Activated naive CD8-positive, alpha-beta T cell treated with anti-CD3 and anti-CD28 coated beads, Interleukin-2, amount 10 ng/mL, durations not matched to agents 7 days and 5 days (primary cell): Measurements from ENCODE around the gene TOMM34. TPM values are rescaled to one million over a fixed set of nuclear protein-coding genes. Genes with fewer than 3 reads are reported as not detected.

Experiments
- ATAC-seq: fragments of 150-1000 bp; cut with Tn5 transposase; one replicate; pipeline ENCODE4 v1.10.0; 2021; ENCODE audit warnings: low read depth, moderate library complexity
- POLR2A ChIA-PET: fragments of 350-600 bp; sonication (Branson Sonifier 250); formaldehyde crosslinking; loops from one replicate; lab custom pipeline; 2021; ENCODE audit warnings: antibody characterized with exemption; lab: Charles Lee
- DNase-seq: peaks from one replicate; pipeline ENCODE4 v3.0.0; 2021
- H3K27ac Mint-ChIP-seq: one replicate; pipeline ENCODE4 v1.8.0; 2022; ENCODE audit warnings: mild to moderate bottlenecking, mixed read lengths
- H3K27me3 Mint-ChIP-seq: one replicate; pipeline ENCODE4 v1.8.0; 2022; ENCODE audit warnings: mild to moderate bottlenecking, moderate library complexity, mixed read lengths
- H3K36me3 Mint-ChIP-seq: one replicate; pipeline ENCODE4 v1.8.0; 2021; ENCODE audit warnings: mild to moderate bottlenecking, mixed read lengths
- H3K4me1 Mint-ChIP-seq: one replicate; pipeline ENCODE4 v1.8.0; 2021; ENCODE audit warnings: mixed read lengths
- H3K4me3 Mint-ChIP-seq: one replicate; pipeline ENCODE4 v1.8.0; 2022; ENCODE audit warnings: mild to moderate bottlenecking, moderate library complexity, mixed read lengths
- H3K9me3 Mint-ChIP-seq: one replicate; pipeline ENCODE4 v1.8.0; 2021; ENCODE audit warnings: mixed read lengths
- total RNA-seq, 2 experiments: library from RNA; stranded (reverse); gene quantifications; one replicate each; pipeline ENCODE4 v1.2.3, GENCODE V29; 2021

TOMM34 gene
- total RNA-seq, 2 experiments from 2014 or later, result 14.4 to 15.4 TPM

DNA sequence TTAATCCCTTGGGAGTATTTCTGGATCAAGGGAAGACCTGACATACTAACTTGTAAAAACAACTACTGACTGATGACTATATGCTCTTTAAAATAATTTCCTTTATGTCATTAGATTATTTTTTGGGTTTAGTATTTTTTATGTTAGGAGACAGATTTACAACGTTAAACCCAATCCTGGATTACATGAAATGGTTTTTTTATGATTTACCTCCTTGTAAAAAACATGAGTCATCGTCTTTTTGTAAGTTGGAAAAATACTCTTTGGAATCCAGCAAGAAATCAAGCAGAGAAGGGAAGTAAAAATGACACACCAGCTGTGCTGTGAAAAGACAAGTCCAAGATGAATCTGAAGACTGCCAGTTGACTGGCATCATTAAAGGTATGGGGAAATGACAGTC is 12.9 kb upstream of the TOMM34 start:
- ATAC-seq, result no peak
- Mint-ChIP-seq H3K4me3 (no peak overlapping the region), H3K36me3 (peaks cover 60% of the 10 kb centered on the region)

GRCh38 chr20:44970243-44970757 is 10.1 kb upstream of the TOMM34 start:
- peaks cover 43% of the 10 kb centered on the region for H3K36me3 Mint-ChIP-seq
- peaks cover 53% of the 10 kb centered on the region for H3K4me1 Mint-ChIP-seq
- ATAC-seq (no peak), DNase-seq (no peak)
- peak overlapping the region; percentile 88 for H3K27ac Mint-ChIP-seq
- no peaks in the 10 kb centered on the region for H3K9me3 Mint-ChIP-seq
- POLR2A ChIA-PET, result interaction anchor here (0.7 to 2.4 kb wide), 5 partner anchors 8 to 923 kb away, joined by 3 to 14 read pairs (median 5); partner anchors contain the start of genes PABPC1L and TOMM34
- peak overlapping the region; percentile 79 for H3K4me3 Mint-ChIP-seq
- H3K27me3 Mint-ChIP-seq, result no peaks in the 10 kb centered on the region

More for the DNA sequence above, 12.9 kb upstream of the TOMM34 start:
- no peaks in the 10 kb centered on the region for H3K9me3 Mint-ChIP-seq
- no peaks in the 10 kb centered on the region for H3K27me3 Mint-ChIP-seq
- H3K27ac Mint-ChIP-seq, result peak overlapping the region; percentile 72
- peaks cover 67% of the 10 kb centered on the region for H3K4me1 Mint-ChIP-seq
- POLR2A ChIA-PET, result no interaction called here
- no peak for DNase-seq

DNA sequence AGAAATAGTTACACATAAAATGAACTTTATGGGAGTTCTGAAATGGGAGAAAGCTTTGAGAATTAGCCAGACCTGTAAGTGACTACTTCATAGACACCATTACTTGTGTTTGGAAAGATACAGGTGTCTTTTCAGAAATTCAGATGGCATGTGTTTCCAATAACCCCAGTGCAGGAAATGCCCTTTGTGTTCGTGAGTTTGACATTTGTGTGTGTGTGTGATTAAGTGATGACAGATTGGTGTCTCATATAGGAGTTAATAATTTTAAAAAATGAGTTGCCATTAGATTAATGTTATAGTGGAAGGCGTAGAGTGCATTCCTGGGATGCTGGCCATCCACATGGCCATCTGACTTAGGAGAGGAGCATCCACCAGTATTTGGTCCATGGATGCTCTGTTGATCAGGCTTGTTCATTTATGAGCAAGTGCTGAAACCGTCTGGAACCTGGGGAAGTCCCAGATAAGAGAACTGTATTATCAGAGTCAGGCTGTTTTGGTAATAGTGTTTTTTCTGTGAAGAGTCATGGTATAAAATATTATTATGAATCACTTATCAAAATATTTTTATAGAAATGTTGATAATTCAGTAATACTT is 9.2 kb upstream of the TOMM34 start:
- peak overlapping the region; percentile 95 for H3K27ac Mint-ChIP-seq
- H3K4me3 Mint-ChIP-seq, result peak overlapping the region; percentile 97
- POLR2A ChIA-PET, result interaction anchor here (4.5 to 5.0 kb wide), 2 partner anchors 9 to 21 kb away, joined by 18 to 72 read pairs; no protein-coding TSS in a partner anchor
- H3K27me3 Mint-ChIP-seq, result no peaks in the 10 kb centered on the region
- peaks cover 49% of the 10 kb centered on the region for H3K4me1 Mint-ChIP-seq
- H3K9me3 Mint-ChIP-seq, result no peaks in the 10 kb centered on the region
- DNase-seq (no peak), ATAC-seq (no peak)
- peaks cover 35% of the 10 kb centered on the region for H3K36me3 Mint-ChIP-seq

GRCh38 chr20:44967207-44967807 is 7.1 kb upstream of the TOMM34 start:
- Mint-ChIP-seq H3K4me1 (peaks cover 54% of the 10 kb centered on the region), H3K36me3 (peaks cover 19% of the 10 kb centered on the region), H3K27me3 (no peaks in the 10 kb centered on the region), H3K4me3 (peak overlapping the region; percentile 97), H3K27ac (peak overlapping the region; percentile 95), H3K9me3 (no peaks in the 10 kb centered on the region)
- POLR2A ChIA-PET, result interaction anchor here (0.7 to 5.0 kb wide), 13 partner anchors 8 to 395 kb away, joined by 3 to 72 read pairs (median 4); partner anchors contain the start of genes ADA, PABPC1L and YWHAB
- ATAC-seq (peak; percentile 31), DNase-seq (peak; percentile 42)

DNA sequence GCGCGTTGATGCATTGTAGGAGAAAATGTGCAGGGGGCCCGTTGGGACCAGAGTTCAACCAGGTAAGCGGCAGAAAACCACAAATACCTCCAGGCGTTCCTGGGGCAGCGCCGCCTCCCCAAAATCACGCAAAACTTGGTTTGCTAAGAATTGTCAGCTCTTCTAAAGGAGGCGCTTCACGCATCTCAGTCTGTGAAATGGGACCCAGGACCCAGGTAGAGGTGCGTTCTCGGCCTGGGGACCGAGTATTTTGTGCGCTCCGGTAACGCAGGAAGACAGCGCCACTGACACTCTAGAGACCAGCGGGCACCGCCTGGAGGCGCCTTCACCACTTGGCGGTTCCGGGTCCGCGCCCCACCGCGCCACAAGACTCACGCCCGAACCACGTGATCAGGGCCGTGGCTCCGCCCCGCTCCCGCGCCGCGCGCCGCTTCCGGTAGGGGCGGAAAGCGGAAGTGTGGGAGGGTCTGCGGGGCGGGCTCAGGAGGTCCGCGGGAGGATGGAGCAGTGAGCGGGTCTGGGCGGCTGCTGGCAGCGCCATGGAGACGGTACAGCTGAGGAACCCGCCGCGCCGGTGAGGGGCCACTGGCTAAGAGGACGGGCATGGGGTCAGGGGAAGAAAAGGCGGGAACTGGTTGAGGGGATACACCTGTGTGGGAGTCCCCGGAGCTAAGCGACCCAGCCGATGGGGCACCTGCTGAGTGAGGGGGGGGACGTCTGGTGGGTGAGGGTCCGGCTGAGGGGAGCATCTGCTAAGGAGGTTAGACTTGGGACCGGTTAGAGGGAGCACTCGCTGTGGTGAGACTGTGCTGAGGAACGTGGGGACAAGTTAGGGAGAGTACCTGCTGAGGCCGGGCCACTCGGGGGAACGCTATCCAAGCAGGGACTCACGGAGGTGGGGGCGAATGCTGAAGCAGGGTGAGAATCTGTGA is 6.1 kb upstream of the TOMM34 start, which contains the start of gene STK4:
Gene STK4, plus strand, starts transcription at position 483 of the 932 bp plus-strand sequence. Its CDS starts 57 bp downstream, at position 540.
- peak within 1 kb of the TSS; percentile 97 for H3K4me3 Mint-ChIP-seq

DNA sequence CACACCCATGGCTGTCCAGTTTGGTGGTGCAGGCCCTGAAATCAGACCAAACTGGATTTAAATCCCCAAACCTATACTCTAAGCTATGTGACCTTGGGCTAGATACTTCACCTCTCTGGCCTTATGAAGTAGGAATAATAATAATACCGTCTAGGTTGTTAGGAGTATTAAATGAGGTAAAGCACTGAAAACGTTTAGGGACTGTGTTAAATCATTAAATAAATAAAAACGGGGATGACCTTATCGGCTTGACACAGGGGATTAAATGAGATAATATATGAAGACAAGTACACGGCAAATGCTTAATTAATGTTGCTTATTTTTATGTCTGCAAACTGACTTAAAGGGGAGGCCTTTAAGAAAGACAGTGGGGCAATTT is 5.4 kb upstream of the TOMM34 start:
- Mint-ChIP-seq H3K4me1 (peaks cover 51% of the 10 kb centered on the region), H3K27ac (peak overlapping the region; percentile 95), H3K27me3 (no peaks in the 10 kb centered on the region), H3K9me3 (no peaks in the 10 kb centered on the region), H3K36me3 (peaks cover 17% of the 10 kb centered on the region), H3K4me3 (peak overlapping the region; percentile 97)
- ATAC-seq (no peak), DNase-seq (no peak)
- POLR2A ChIA-PET, result interaction anchor here (0.6 to 5.0 kb wide), 4 partner anchors 13 to 329 kb away, joined by 3 to 72 read pairs (median 12); no protein-coding TSS in a partner anchor

More for the DNA sequence above, 6.1 kb upstream of the TOMM34 start, which contains the start of gene STK4:
- peaks cover 53% of the 10 kb centered on the region for H3K4me1 Mint-ChIP-seq
- DNase-seq (peak; percentile 98), ATAC-seq (peak; percentile 79)
- POLR2A ChIA-PET, result interaction anchor here (0.8 to 5.0 kb wide), 8 partner anchors 9 to 317 kb away, joined by 3 to 72 read pairs (median 5); no protein-coding TSS in a partner anchor
- peaks cover 18% of the 10 kb centered on the region for H3K36me3 Mint-ChIP-seq
- H3K9me3 Mint-ChIP-seq, result no peaks in the 10 kb centered on the region
- H3K27ac Mint-ChIP-seq, result peak within 1 kb of the TSS; percentile 95
- H3K27me3 Mint-ChIP-seq, result no peaks in the 10 kb centered on the region

DNA sequence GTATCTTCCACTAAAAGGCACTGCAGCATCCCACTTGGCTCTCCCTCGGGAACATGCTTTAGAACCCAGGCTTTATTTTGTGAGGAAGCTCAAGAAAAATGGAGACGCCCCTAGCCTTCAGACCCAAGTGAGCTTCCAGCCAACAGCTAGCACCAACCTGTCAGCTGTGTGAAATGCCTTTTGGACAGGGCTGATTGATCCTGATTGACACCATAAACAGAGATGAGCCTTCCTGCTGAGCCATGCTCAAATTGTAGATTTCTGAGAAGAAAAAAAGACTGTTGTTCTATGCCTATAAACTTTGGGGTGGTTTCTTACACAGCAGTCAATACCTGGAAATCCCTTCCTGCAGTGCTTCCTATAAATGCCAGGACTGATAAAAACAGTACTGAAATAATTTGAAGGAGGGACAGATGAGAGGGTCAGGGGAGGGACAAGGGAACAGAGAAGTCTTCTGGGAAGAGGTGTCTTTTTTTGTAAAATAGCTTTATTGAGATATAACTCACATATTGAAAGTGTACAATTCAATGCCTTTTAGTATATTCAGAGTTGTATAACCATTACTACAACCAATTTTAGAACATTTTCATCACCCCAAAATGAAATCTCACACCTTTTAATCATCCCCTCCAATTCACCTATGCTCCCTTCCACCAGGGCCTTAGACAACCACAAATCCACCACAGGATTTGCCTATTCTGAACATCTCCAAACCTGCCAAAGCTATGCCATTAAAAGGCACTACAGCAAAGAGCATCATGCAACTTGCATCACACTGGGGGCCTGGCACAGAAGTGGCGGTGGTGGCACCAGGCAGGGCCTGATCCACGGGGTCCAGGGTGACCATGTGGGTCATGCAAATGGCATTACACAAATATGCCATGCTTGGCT is 3.4 kb upstream of the TOMM34 start:
- peaks cover 48% of the 10 kb centered on the region for H3K4me1 Mint-ChIP-seq
- H3K27me3 Mint-ChIP-seq, result no peaks in the 10 kb centered on the region
- POLR2A ChIA-PET, result interaction anchor here (0.6 to 1.6 kb wide), 3 partner anchors 9 to 76 kb away, joined by 3 to 4 read pairs (median 3); no protein-coding TSS in a partner anchor
- peak overlapping the region; percentile 47 for H3K4me3 Mint-ChIP-seq
- H3K9me3 Mint-ChIP-seq, result no peaks in the 10 kb centered on the region
- peak overlapping the region; percentile 78 for H3K27ac Mint-ChIP-seq
- no peak for DNase-seq
- ATAC-seq, result no peak
- H3K36me3 Mint-ChIP-seq, result peaks cover 14% of the 10 kb centered on the region

GRCh38 chr20:44962483-44962882 is 2.3 kb upstream of the TOMM34 start:
- H3K27me3 Mint-ChIP-seq, result no peaks in the 10 kb centered on the region
- H3K27ac Mint-ChIP-seq, result peak overlapping the region; percentile 21
- DNase-seq, result no peak
- POLR2A ChIA-PET, result interaction anchor here (0.6 to 1.6 kb wide), 2 partner anchors 16 to 77 kb away, joined by 4 to 5 read pairs; partner anchors contain the start of gene YWHAB
- no peak for ATAC-seq
- no peak overlapping the region for H3K4me3 Mint-ChIP-seq
- no peaks in the 10 kb centered on the region for H3K9me3 Mint-ChIP-seq
- peaks cover 10% of the 10 kb centered on the region for H3K36me3 Mint-ChIP-seq
- H3K4me1 Mint-ChIP-seq, result peaks cover 54% of the 10 kb centered on the region

- peak overlapping the region; percentile 13 for H3K27ac Mint-ChIP-seq
- H3K4me1 Mint-ChIP-seq, result peaks cover 54% of the 10 kb centered on the region
- no peak for DNase-seq
- ATAC-seq, result no peak
- POLR2A ChIA-PET, result interaction anchor here (0.6 to 0.7 kb wide), 2 partner anchors 30 to 76 kb away, joined by 3 to 5 read pairs; partner anchors contain the start of gene YWHAB
- H3K4me3 Mint-ChIP-seq, result no peak overlapping the region
- peaks cover 9% of the 10 kb centered on the region for H3K36me3 Mint-ChIP-seq
- H3K27me3 Mint-ChIP-seq, result no peaks in the 10 kb centered on the region
- no peaks in the 10 kb centered on the region for H3K9me3 Mint-ChIP-seq
Observed at GRCh38 chr20:44961870-44962267, 1.7 kb upstream of the TOMM34 start.

- H3K4me1 Mint-ChIP-seq, result peaks cover 56% of the 10 kb centered on the region
- peaks cover 9% of the 10 kb centered on the region for H3K36me3 Mint-ChIP-seq
- ATAC-seq (no peak), DNase-seq (no peak)
- no peak overlapping the region for H3K4me3 Mint-ChIP-seq
- no peaks in the 10 kb centered on the region for H3K27me3 Mint-ChIP-seq
- POLR2A ChIA-PET, result interaction anchor here (0.7 to 1.5 kb wide), 2 partner anchors 10 to 31 kb away, joined by 3 to 14 read pairs; no protein-coding TSS in a partner anchor
- no peaks in the 10 kb centered on the region for H3K9me3 Mint-ChIP-seq
- no peak overlapping the region for H3K27ac Mint-ChIP-seq
Observed at GRCh38 chr20:44961011-44961869, 1.0 kb upstream of the TOMM34 start.

DNA sequence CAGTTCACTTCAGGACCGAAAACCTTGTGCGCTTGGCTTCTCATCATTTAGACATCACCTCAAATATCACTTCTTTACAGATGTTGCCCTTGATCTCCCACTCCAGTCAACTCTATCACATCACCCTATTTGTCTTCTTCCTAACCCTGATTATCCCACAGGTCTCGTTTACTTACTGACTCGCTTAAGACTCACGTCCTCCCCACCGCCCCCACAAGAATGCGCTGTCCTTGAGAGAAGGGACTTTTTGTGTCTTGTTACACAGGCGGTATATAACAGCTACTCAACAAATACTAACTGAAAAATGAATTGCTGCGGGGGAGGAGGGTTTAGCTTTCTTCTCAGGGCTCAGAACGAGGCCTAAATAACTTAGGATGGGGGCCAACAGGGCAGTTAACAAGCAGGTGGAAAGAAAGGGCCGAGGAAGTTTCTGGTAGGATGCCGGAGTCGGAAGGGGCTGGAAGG is 527 bp downstream of the TOMM34 start:
- H3K9me3 Mint-ChIP-seq, result no peaks in the 10 kb centered on the region
- POLR2A ChIA-PET, result interaction anchor here (0.6 to 1.9 kb wide), 7 partner anchors 8 to 136 kb away, joined by 3 to 14 read pairs (median 4); no protein-coding TSS in a partner anchor
- ATAC-seq (peak; percentile 27), DNase-seq (no peak)
- H3K4me3 Mint-ChIP-seq, result peak overlapping the region; percentile 96
- peaks cover 12% of the 10 kb centered on the region for H3K36me3 Mint-ChIP-seq
- H3K27ac Mint-ChIP-seq, result peak overlapping the region; percentile 95
- no peaks in the 10 kb centered on the region for H3K27me3 Mint-ChIP-seq
- H3K4me1 Mint-ChIP-seq, result peaks cover 51% of the 10 kb centered on the region
